Measurements from ENCODE around the gene RPS6KA5.

DNA sequence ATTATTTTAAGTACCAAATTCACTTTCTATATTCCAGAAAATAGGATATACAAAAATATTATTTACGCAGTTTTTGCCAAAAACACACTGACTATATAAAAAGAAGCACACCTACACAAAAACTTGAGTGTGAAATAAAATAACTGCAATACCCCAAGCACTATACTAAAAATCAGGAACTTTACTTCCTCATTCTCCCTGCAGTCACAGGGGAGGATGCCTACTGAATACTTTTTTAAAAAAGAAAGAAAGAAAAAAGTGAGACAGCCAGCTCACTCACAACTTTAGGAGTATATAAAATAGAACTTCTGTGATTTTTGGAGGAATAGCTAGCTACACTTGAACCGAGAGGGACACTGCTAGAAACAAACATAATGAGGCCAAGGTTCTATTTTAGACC, 12.2 kb downstream of the RPS6KA5 start:
- no peak for TF ChIP-seq POLR2A (IDR thresholded peaks at IDR 0.05; ENCODE audit: borderline replicate concordance, extremely low read depth, insufficient read depth, insufficient read length)
- TF ChIP-seq, protein P1, sequence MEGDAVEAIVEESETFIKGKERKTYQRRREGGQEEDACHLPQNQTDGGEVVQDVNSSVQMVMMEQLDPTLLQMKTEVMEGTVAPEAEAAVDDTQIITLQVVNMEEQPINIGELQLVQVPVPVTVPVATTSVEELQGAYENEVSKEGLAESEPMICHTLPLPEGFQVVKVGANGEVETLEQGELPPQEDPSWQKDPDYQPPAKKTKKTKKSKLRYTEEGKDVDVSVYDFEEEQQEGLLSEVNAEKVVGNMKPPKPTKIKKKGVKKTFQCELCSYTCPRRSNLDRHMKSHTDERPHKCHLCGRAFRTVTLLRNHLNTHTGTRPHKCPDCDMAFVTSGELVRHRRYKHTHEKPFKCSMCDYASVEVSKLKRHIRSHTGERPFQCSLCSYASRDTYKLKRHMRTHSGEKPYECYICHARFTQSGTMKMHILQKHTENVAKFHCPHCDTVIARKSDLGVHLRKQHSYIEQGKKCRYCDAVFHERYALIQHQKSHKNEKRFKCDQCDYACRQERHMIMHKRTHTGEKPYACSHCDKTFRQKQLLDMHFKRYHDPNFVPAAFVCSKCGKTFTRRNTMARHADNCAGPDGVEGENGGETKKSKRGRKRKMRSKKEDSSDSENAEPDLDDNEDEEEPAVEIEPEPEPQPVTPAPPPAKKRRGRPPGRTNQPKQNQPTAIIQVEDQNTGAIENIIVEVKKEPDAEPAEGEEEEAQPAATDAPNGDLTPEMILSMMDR (IDR thresholded peaks at IDR 0.05 in 2 of 3, conservative IDR thresholded peaks at IDR 0.05 in 1 of 3; ENCODE audit: borderline replicate concordance in 1 of 3, insufficient read depth in 1 of 3, low read depth in 2 of 3, low read length in 2 of 3): no peak
- no peak for TF ChIP-seq EZH2 (IDR thresholded peaks at IDR 0.05)
- no peak for TF ChIP-seq YY1 (IDR thresholded peaks at IDR 0.05; ENCODE audit: extremely low read depth, insufficient replicate concordance, low read depth, low read length)
- TF ChIP-seq TCF7L2 (IDR thresholded peaks at IDR 0.05; ENCODE audit: borderline replicate concordance, extremely low read depth, insufficient read depth, insufficient read length): no peak
- TF ChIP-seq EZH2phosphoT487 (IDR thresholded peaks at IDR 0.05; ENCODE audit: borderline replicate concordance): no peak
- TF ChIP-seq, protein P2, sequence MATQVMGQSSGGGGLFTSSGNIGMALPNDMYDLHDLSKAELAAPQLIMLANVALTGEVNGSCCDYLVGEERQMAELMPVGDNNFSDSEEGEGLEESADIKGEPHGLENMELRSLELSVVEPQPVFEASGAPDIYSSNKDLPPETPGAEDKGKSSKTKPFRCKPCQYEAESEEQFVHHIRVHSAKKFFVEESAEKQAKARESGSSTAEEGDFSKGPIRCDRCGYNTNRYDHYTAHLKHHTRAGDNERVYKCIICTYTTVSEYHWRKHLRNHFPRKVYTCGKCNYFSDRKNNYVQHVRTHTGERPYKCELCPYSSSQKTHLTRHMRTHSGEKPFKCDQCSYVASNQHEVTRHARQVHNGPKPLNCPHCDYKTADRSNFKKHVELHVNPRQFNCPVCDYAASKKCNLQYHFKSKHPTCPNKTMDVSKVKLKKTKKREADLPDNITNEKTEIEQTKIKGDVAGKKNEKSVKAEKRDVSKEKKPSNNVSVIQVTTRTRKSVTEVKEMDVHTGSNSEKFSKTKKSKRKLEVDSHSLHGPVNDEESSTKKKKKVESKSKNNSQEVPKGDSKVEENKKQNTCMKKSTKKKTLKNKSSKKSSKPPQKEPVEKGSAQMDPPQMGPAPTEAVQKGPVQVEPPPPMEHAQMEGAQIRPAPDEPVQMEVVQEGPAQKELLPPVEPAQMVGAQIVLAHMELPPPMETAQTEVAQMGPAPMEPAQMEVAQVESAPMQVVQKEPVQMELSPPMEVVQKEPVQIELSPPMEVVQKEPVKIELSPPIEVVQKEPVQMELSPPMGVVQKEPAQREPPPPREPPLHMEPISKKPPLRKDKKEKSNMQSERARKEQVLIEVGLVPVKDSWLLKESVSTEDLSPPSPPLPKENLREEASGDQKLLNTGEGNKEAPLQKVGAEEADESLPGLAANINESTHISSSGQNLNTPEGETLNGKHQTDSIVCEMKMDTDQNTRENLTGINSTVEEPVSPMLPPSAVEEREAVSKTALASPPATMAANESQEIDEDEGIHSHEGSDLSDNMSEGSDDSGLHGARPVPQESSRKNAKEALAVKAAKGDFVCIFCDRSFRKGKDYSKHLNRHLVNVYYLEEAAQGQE (IDR thresholded peaks at IDR 0.05; ENCODE audit: low read depth): no peak
- TF ChIP-seq, protein P3, sequence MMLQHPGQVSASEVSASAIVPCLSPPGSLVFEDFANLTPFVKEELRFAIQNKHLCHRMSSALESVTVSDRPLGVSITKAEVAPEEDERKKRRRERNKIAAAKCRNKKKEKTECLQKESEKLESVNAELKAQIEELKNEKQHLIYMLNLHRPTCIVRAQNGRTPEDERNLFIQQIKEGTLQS (IDR thresholded peaks at IDR 0.05): no peak
- TF ChIP-seq EGR1 (IDR thresholded peaks at IDR 0.05; ENCODE audit: low read depth): no peak
- no peak for TF ChIP-seq POLR2AphosphoS5 (IDR thresholded peaks at IDR 0.05; ENCODE audit: low read depth, low read length)
- TF ChIP-seq ZFX (IDR thresholded peaks at IDR 0.05): no peak
- no peak for TF ChIP-seq CEBPB (IDR thresholded peaks at IDR 0.05; ENCODE audit: low read depth)
- no peak for TF ChIP-seq JUND (IDR thresholded peaks at IDR 0.05)
- TF ChIP-seq, protein P4, sequence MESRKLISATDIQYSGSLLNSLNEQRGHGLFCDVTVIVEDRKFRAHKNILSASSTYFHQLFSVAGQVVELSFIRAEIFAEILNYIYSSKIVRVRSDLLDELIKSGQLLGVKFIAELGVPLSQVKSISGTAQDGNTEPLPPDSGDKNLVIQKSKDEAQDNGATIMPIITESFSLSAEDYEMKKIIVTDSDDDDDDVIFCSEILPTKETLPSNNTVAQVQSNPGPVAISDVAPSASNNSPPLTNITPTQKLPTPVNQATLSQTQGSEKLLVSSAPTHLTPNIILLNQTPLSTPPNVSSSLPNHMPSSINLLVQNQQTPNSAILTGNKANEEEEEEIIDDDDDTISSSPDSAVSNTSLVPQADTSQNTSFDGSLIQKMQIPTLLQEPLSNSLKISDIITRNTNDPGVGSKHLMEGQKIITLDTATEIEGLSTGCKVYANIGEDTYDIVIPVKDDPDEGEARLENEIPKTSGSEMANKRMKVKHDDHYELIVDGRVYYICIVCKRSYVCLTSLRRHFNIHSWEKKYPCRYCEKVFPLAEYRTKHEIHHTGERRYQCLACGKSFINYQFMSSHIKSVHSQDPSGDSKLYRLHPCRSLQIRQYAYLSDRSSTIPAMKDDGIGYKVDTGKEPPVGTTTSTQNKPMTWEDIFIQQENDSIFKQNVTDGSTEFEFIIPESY (IDR thresholded peaks at IDR 0.05; ENCODE audit: extremely low read depth, insufficient replicate concordance, low read length): no peak

Measured in HCT116 (cell line).